GM19468 (cell line): ENCODE results near the gene KCNH5.

Source experiments
- ATAC-seq: cut with Tn5 transposase; IDR thresholded peaks from one replicate; pipeline ENCODE4 v1.9.1; 2021; ENCODE audit warnings: mild to moderate bottlenecking, moderate library complexity, moderate number of reproducible peaks; ENCODE audit not compliant: unreplicated experiment; ENCODE audit errors: extremely low read depth

Gene KCNH5

DNA sequence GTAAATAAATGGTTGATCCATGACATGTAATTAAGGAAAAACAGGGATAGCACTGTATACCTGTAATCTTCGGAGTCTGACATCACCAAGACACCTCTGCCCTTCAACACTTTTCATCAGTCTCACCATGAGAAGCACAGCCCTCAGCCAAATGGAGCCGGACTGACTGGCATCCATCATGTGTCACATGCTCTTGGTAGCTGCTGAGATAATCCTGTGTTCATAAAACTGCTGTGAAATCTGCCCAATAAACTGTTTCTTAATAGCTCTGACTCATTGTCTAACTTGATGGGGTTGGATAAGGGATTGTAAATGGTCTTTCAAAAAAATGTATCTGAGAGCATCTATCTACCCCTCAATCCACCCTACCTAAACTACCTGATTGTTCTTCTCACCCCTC is 33.6 kb downstream of the KCNH5 start:
- ATAC-seq, result no peak

DNA sequence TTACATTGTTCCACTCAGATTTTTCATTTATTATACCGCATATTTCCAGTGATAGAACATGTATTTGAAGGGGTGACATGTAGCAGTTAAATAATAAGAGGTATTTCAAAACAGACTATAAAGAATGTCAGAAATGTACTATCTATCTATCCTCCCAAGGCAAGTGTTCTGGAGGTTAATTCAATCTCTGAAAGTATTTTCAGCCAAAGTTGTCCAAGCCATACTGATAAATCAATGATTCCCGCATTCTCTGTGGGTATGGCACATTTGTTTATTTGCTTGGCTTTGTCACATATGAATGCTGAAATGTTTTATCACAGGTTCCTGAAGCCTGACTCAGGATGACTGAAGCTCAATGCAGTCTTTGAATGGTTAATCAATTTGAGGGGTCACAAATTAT is 35.8 kb downstream of the KCNH5 start:
- ATAC-seq, result no peak

DNA sequence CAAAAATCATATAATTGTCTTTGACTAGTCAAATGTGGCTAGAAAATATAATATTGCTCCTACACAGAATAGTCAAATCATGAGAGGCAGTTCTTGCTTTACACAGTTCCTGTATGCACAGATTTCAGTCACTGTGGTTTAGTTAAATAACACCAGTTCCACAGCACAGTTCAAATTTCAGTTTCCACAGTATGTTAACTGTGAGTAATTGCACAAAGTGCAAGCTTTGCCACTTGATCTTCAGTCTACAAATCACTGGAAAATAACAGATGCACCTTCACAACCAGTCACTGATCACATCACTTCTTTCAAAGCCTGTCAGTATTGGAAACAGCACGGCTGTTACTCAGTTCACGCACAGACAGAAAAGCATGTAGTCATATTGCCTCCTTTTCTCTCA is 38.7 kb downstream of the KCNH5 start:
- ATAC-seq, result no peak

DNA sequence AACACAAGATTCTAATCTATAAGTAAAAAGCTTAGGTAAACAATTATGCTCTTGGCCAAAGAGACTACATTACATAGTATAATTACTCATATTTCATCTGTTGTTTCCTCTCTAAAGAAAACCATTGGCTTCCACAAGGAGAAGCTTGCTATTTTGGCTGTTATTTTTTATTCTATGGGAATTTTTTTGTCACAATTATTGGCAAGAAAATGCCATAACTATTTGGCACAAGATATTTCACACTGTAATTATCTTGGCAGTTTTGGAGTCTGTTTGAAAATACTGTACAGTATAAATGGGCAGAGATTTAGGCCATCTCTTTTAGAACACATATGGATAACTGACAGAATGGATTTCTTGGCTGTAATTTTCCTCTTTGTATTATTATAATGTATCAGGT is 51.2 kb downstream of the KCNH5 start:
- ATAC-seq, result no peak

DNA sequence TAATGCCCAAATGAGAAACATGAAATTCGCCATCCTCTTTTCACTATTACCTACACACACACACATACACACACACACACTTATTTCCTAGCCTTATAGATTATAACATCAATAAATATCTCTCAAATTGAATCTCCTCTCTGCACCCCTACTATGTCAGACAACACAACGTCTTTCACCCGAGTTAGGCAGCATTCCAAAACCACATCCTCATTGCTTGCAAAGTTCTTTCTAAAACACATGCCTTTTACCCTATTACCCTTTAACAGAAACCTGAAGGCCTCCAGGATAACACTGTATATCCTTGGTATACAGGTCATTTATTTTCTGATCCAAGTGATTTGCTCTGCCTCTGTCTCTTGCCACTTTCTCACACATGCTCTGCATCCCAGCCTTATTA is 56.3 kb downstream of the KCNH5 start:
- no peak for ATAC-seq

DNA sequence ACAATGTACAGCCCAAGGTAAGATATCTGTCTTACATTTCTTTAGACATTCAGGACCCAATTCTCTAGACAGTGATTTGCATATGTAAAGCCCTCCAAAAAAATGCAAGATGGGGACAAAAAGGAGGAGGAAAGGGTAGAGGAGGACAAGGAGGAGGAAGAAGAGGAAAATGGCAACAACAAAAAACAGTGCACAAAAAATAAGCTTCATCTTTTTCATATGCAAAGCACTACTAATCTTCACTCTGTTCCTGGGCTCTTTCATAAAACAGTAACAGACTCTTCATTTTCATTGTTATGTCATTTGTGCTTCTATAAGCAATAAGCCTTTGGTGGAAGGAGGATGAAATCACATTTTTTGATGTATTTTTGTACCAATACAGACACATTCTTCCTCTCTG is 61.4 kb downstream of the KCNH5 start:
- ATAC-seq, result no peak

DNA sequence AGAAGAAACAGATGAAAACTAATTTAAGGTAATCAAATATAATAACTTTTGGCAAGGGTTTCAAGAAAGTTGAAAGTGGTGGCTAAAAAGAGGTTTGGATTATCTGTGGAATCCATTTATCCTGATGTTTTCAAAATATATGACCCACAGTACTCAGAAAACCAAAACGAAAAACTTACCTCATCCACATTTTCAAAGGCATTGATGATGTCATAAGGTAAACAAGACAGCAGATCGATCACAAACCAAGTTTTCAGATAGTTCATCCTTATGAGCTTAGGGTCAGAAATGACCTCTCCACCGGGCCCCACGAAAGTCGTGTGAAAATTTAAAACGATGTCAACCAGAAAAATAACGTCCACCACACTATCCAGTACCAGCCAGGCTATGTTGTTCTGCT is 64.6 kb downstream of the KCNH5 start:
- ATAC-seq, result no peak

DNA sequence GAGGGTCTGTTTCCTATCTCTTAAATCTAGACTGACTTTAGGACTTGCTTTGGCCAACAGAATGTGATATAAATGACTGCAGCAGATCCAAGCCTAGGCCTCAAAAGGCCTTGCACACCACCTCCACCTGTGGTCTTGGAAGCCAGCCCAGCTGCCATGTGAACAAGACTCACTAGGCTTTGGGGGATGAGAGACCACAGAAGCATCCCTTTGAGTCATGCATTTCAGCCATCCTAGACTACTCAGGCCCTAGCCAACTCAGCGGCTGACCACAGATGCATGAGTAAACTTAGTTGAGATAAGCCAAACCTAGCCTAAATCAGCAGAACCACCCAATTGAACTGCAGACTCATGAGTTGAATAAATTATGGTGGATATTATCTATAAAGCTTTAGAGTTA is 87.7 kb downstream of the KCNH5 start:
- no peak for ATAC-seq

DNA sequence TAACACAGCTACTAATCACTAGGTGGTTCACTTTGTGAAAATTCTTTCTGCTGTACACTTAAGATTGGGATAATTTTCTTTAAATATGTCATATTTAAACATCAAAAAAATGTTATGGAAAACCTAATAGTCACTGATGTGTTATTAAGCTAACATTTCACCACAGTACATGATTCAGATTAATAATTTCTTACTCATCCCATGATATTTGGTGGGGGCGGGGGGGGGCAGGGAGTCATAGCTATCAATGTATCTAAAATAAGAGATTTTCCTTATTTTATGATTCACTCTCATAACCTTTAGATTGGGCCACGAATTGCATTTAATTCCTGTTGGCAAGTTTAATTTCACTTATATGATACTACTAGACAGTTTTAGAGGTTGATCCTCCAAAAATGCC is 88.8 kb downstream of the KCNH5 start:
- no peak for ATAC-seq

DNA sequence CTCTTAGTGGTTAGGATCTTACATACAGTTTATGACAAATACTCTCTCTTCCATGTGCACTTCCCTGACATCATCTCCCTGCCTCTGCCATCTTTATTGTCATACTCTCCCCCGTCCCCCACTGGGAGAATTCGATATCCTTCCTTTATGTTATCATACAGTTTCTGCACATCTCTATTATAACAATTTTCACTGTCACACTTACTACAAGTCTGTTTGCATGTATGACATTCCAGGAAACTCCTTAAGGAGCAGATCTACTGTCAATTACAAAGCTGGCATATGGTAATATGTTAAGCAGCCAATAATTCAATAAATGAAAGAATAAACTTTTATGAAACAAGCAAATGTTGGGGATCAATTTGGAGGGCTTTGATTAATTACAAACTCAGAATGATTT is 91.1 kb downstream of the KCNH5 start:
- ATAC-seq, result no peak

DNA sequence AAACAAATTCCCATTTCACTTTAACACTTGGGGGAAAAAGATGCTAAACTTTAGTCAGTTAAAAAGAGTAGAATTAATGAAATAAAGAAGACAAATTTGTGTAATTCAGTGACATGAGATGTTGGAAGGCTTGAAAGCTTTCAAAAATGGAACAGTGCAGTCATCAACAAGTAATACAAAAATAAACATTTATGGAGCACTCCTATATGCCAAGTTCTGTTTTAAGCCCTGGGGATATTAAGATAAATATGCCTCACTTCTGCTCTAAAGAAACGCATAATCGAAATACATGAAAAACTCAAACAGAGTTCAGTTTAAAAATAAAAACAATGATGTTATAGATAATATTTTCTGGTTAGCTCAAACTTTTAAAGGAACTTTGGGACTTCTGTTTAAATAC is 93.0 kb downstream of the KCNH5 start:
- ATAC-seq, result no peak

DNA sequence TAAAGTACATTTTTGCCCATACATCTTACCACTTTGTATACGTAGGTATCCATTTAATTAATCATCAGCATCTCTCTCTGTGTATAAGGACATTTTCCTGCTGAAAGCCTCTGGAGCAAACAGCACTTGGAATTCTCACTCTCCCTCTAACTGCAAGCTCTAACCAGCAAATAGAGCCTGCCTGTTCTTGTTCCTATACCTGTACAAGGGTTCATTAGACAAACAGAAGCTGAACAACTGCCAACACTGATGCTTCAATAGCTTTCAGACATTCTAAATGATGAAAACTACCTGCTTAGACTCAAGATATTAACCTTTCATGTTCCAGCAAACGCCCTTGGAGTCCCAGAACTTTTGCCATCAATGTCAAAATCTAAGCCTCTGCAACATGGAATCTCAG is 98.0 kb downstream of the KCNH5 start:
- no peak for ATAC-seq

DNA sequence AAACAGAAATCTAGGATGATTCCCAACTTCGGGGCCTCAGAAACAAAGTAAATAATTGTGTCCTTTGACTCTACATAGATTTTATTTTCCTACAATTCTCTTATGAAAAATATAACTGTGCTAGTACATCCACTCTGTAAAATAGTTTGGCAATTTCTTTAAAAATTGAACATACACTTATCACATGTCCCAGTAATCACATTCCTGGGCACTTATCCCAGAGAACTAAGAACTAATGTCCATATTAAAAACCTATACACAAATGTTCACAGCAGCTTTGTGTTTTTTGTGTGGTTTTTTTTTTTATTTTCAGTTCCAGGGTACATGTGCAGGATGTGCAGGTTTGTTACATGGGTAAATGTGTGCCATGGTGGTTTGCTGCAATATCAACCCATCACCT is 99.0 kb downstream of the KCNH5 start:
- ATAC-seq, result no peak

DNA sequence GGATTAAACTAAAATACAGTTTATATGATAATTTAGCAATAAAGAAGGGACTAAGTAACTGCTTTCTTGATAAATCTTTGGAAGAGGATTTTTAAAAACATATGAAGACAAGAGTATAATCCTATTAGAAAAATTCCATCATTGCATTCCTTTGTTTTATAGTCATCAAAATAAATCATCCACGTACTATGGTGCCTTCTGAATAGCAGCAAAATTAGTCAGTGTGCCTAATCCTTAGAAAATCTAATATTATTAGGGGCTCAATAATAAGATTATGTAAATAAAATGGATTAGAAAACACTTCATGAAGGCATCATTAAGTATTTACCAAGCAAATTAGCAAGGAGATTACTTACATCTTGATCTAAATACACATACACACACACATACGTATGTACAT is 102.1 kb downstream of the KCNH5 start:
- ATAC-seq, result no peak

DNA sequence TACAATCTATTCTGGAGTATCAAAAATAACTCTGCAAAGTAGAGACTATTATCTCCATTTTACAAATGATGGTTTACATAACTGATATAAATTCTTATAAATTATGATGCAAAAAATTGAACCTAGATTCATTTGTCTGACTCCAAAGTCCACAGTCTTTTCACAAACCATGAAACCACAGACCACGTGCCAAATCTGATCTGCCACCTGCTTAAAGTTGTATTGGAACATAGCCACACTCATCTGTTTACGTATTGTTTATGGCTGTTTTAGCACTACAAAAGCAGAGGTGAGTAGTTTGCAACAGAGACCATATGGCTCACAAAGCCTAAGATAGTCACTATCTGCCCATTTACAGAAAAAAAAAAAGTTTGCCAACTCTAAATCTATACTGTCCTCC is 105.3 kb downstream of the KCNH5 start:
- ATAC-seq, result no peak

DNA sequence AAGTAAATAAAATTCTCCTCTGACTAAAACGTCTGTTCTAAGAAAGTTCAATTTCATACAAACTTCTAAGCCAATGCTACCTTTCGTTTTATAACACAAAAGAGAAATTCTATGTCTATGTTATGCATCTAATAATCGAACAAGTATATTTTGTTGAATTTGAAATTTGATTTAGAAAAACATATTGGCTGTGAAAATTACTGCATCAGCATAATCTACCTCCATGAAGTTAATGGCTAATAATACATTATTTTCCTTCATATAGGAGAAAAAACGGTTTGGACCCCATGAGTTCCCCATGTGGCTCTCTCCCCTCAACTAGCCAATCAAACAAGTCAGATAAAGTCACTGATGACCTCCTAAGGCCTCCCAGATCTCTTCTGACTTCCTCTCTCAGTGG is 106.5 kb downstream of the KCNH5 start:
- no peak for ATAC-seq

DNA sequence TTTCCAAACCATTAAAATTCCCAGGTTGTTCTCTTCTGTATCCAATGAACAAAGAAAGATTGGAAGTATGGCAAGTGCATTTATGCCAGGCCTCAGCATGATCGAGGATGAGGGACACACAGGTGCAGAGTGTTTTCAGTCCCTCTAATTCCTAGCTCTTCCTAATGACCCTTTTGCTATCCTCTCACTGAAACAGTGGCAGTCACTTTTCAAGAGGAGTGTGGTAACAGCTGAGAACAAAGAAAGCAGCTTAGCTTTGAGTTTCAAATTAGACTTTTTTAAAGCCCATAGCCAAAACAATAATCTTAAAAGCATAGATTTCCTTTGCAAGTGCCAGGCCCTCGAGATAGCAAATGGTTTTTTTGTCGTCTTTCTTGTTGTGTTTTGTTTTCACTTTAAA is 110.8 kb downstream of the KCNH5 start:
- ATAC-seq, result no peak

DNA sequence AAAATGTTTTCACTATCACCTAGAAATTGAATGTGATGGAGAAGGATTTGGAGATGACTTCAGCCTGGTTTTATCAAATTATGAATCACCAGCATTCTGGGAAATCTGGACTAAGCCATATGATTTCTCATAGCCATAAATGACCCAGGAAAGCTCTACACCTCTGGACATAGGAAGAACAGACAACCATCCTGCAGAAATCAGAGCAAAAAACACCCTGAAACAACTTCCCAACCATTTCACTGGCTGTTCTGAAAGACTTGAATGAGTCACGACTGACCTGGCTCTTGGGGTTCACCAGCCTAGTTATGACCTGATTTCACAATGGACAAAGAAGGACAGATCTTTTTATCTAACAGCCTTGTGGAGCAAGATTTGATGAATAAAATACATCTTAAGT is 123.8 kb downstream of the KCNH5 start:
- ATAC-seq, result no peak

DNA sequence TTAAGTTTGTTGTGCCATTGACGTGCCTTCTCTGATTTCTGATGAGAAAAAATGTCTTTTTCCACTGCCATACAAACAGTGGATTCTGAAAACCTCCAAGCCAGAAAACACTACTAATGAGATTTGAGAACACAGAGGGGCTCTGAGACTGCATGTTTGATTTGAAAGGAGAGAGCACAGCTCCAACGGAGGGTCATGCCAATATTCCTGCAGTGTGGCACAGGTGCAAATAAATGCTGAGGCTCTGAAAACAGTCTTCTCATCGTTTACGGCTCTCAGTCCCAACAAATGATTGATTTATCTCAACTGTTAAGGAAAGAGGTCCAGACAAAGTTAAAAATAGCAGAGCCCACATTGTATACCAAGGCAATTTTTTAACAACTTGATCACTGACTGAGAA is 128.7 kb downstream of the KCNH5 start:
- ATAC-seq, result no peak

DNA sequence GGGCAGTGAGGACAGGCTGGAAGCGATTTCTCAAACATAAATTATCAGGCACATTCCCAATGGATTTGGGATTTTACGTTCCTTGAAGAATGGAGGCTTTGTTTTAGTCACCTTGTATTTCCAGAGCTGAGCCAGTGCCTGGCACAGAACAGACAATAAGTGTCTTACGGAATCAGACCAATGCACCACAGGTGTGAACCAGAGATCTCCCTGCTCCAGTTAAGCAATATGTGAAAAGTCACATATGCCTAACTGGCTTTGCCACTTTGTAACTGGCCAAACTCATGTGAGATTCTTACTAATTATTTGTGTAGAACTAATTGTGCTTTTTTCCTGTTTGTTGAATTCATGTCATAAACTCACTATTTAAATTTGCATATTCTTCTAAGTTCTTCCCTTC is 130.4 kb downstream of the KCNH5 start:
- ATAC-seq, result no peak

DNA sequence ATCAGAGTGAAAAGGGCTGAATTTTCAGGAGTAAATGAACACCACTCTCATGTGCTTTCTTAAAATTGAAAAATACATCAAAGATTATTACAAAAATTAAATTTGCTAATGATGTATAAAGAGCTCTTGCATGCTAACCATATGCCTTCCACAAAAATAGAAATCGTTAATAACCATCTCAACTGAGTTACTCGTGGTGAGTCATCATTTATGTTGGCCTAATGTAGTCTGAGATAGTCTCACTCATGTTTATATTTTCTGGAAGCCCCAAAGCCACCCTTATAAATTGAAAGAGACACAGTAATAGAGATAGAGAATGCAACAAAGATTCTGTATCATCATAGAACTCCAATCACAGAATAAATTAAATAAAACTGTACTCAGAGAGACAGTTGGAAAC is 131.2 kb downstream of the KCNH5 start:
- no peak for ATAC-seq

DNA sequence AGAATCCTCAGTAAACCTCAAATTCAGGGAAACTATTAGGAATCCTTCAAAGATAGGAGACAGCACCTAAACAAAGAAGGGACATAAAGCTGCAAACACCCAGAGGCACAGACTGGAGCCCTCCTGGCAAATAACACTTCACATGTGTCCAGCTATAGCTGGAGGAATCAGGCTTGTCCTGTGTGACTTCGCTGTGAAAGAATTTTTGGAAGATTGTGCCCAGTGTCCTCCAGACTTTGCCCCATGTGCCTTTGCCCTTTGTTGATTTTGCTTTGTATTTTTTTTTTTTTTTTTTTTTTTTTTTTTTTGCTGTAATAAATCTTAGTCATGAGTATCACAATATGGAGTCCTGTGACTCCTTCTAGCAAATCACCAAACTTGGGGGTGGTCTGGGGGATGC is 136.8 kb downstream of the KCNH5 start:
- no peak for ATAC-seq

DNA sequence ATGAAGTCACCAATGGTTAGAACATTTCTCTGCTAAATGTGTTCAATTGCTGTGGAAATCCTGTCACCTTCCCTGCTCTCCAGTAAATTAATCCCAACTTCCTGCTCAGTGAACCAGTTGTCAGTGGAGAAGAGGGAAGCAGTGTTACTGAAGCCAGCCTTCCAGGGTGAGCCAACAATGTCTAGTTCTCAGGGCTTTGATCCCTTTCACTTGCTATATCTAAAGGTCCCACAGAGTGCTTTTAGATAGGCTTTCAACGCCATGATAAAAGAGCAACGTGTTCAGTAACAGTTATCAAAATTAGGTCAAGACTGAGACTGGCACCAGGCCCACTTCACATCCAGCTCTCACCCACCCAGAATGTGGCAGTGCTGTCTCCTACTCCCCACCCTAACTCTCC is 139.7 kb downstream of the KCNH5 start:
- ATAC-seq, result no peak
